Trophoblast cell (in vitro differentiated cells and primary cell): ENCODE data around the gene CCR5.

Experiments used
- DNase-seq, 2 donors: peaks; one replicate each; pipeline ENCODE4 v3.0.0-alpha.2; 2016
- H2AFZ ChIP-seq: 2 replicates; pipeline ENCODE4 v1.6.1; 2013; ENCODE audit warnings: low read length, moderate library complexity, mild to moderate bottlenecking; ENCODE audit not compliant: insufficient read depth, poor library complexity
- H2AK5ac ChIP-seq: 2 replicates; pipeline ENCODE4 v1.6.1; 2013; ENCODE audit warnings: mild to moderate bottlenecking, low read length
- H2BK120ac ChIP-seq: 2 replicates; pipeline ENCODE4 v1.6.1; 2013; ENCODE audit warnings: low read length, mild to moderate bottlenecking, moderate library complexity; ENCODE audit not compliant: insufficient read depth, poor library complexity
- H2BK12ac ChIP-seq: 2 replicates; pipeline ENCODE4 v1.6.1; 2013; ENCODE audit warnings: mild to moderate bottlenecking, low read length, moderate library complexity
- H2BK5ac ChIP-seq: 2 replicates; pipeline ENCODE4 v1.6.1; 2013; ENCODE audit warnings: low read length, low read depth, moderate library complexity, mild to moderate bottlenecking; ENCODE audit not compliant: poor library complexity
- H3K14ac ChIP-seq: 2 replicates; pipeline ENCODE4 v1.6.1; 2013; ENCODE audit warnings: mild to moderate bottlenecking, low read length
- H3K18ac ChIP-seq: 2 replicates; pipeline ENCODE4 v1.6.1; 2013; ENCODE audit warnings: mild to moderate bottlenecking, low read length
- H3K23ac ChIP-seq: 2 replicates; pipeline ENCODE4 v1.6.1; 2013; ENCODE audit warnings: low read length
- H3K27ac ChIP-seq: 2 replicates; pipeline ENCODE4 v1.5.1; 2013; ENCODE audit warnings: low read depth, mild to moderate bottlenecking, inconsistent platforms, low read length, moderate library complexity
- H3K27me3 ChIP-seq: 2 replicates; pipeline ENCODE4 v1.6.1; 2013; ENCODE audit warnings: inconsistent platforms, mild to moderate bottlenecking, low read length, moderate library complexity; ENCODE audit not compliant: insufficient read depth
- H3K36me3 ChIP-seq, 2 experiments: 1 replicate in 1 of 2; 2 replicates in 1 of 2; pipeline ENCODE4 v1.6.1; 2013; ENCODE audit warnings: low read length in 2 of 2, mild to moderate bottlenecking in 2 of 2, moderate library complexity in 1 of 2; ENCODE audit not compliant: insufficient read depth in 2 of 2, control insufficient read depth in 1 of 2
- H3K4ac ChIP-seq: 2 replicates; pipeline ENCODE4 v1.6.1; 2013; ENCODE audit warnings: low read depth, mild to moderate bottlenecking, low read length, moderate library complexity
- H3K4me1 ChIP-seq, 2 experiments: 1 replicate in 1 of 2; 2 replicates in 1 of 2; pipeline ENCODE4 v1.6.1; 2013; ENCODE audit warnings: low read length in 2 of 2, mild to moderate bottlenecking in 2 of 2, moderate library complexity in 1 of 2; ENCODE audit not compliant: insufficient read depth in 2 of 2, control insufficient read depth in 1 of 2
- H3K4me2 ChIP-seq: 2 replicates; pipeline ENCODE4 v1.6.1; 2013; ENCODE audit warnings: inconsistent platforms, mild to moderate bottlenecking, low read length, moderate library complexity
- H3K4me3 ChIP-seq: 2 replicates; pipeline ENCODE4 v1.5.1; 2013; ENCODE audit warnings: mild to moderate bottlenecking, low read depth, low read length, inconsistent platforms
- H3K79me1 ChIP-seq: one replicate; pipeline ENCODE4 v1.6.1; 2013; ENCODE audit warnings: low read length
- H3K79me2 ChIP-seq: 2 replicates; pipeline ENCODE4 v1.6.1; 2013; ENCODE audit warnings: low read length, mild to moderate bottlenecking; ENCODE audit not compliant: control insufficient read depth, insufficient read depth, poor library complexity
- H3K9ac ChIP-seq: 2 replicates; pipeline ENCODE4 v1.6.1; 2013; ENCODE audit warnings: mild to moderate bottlenecking, low read length
- H3K9me3 ChIP-seq: 2 replicates; pipeline ENCODE4 v1.6.1; 2013; ENCODE audit warnings: low read depth, mild to moderate bottlenecking, control low read depth, inconsistent platforms, low read length; ENCODE audit not compliant: insufficient read depth
- H4K12ac ChIP-seq: 2 replicates; pipeline ENCODE4 v1.6.1; 2013; ENCODE audit warnings: low read depth, mild to moderate bottlenecking, low read length, moderate library complexity
- H4K8ac ChIP-seq: 2 replicates; pipeline ENCODE4 v1.6.1; 2013; ENCODE audit warnings: low read depth, mild to moderate bottlenecking, low read length, moderate library complexity
- H4K91ac ChIP-seq: one replicate; pipeline ENCODE4 v1.6.1; 2013; ENCODE audit warnings: low read depth, mild to moderate bottlenecking, low read length, moderate library complexity
- WGBS: extraction: QIAGEN DNeasy Blood & Tissue Kit; methylation state at CpG from one replicate; pipeline ENCODE4 v1.1.7; 2013; ENCODE audit warnings: missing lambda C conversion rate; ENCODE audit not compliant: insufficient read length, insufficient coverage; ENCODE audit errors: extremely low coverage; 5-methylcytosine and 5-hydroxymethylcytosine counted together

The CCR5 gene

GRCh38 chr3:46416811-46417510, 46.2 kb downstream of the CCR5 start:
- no peak overlapping the region for H2BK120ac ChIP-seq
- no peak overlapping the region for H4K91ac ChIP-seq
- H3K36me3 ChIP-seq = no peaks in the 10 kb centered on the region
- no peak overlapping the region for H2BK5ac ChIP-seq
- H3K23ac ChIP-seq = no peak overlapping the region
- H3K9ac ChIP-seq = no peak overlapping the region
- H4K8ac ChIP-seq = no peak overlapping the region
- no peak overlapping the region for H3K4me3 ChIP-seq
- no peaks in the 10 kb centered on the region for H3K27me3 ChIP-seq
- no peak overlapping the region for H3K14ac ChIP-seq
- H4K12ac ChIP-seq = no peak overlapping the region
- no peaks in the 10 kb centered on the region for H3K79me1 ChIP-seq
- no peak overlapping the region for H3K4ac ChIP-seq
- no peak overlapping the region for H3K4me2 ChIP-seq
- H3K18ac ChIP-seq = no peak overlapping the region
- WGBS = no CpG with 5 or more reads among the region's 7 CpGs
- H3K9me3 ChIP-seq = peaks cover 1% of the 10 kb centered on the region
- peaks cover 1% of the 10 kb centered on the region for H3K79me2 ChIP-seq
- no peak overlapping the region for H2AFZ ChIP-seq
- no peak overlapping the region for H2BK12ac ChIP-seq
- no peak for DNase-seq
- no peak overlapping the region for H3K27ac ChIP-seq
- no peaks in the 10 kb centered on the region for H3K4me1 ChIP-seq
- no peak overlapping the region for H2AK5ac ChIP-seq

GRCh38 chr3:46417841-46418611, 47.3 kb downstream of the CCR5 start:
- DNase-seq = no peak
- H2BK12ac ChIP-seq = no peak overlapping the region
- no peak overlapping the region for H3K9ac ChIP-seq
- no peak overlapping the region for H3K27ac ChIP-seq
- no peak overlapping the region for H2AK5ac ChIP-seq
- no peak overlapping the region for H2BK120ac ChIP-seq
- H4K12ac ChIP-seq = no peak overlapping the region
- no peaks in the 10 kb centered on the region for H3K27me3 ChIP-seq
- no peaks in the 10 kb centered on the region for H3K4me1 ChIP-seq
- no peak overlapping the region for H3K14ac ChIP-seq
- no CpG with 5 or more reads among the region's 9 CpGs for WGBS
- H3K9me3 ChIP-seq = peaks cover 1% of the 10 kb centered on the region
- H3K23ac ChIP-seq = no peak overlapping the region
- no peak overlapping the region for H3K4me3 ChIP-seq
- no peak overlapping the region for H4K8ac ChIP-seq
- H3K18ac ChIP-seq = no peak overlapping the region
- no peaks in the 10 kb centered on the region for H3K79me1 ChIP-seq
- H4K91ac ChIP-seq = no peak overlapping the region
- H3K36me3 ChIP-seq = no peaks in the 10 kb centered on the region
- no peak overlapping the region for H3K4ac ChIP-seq
- no peak overlapping the region for H2BK5ac ChIP-seq
- peaks cover 1% of the 10 kb centered on the region for H3K79me2 ChIP-seq
- no peak overlapping the region for H2AFZ ChIP-seq
- no peak overlapping the region for H3K4me2 ChIP-seq

GRCh38 chr3:46419816-46420215, 49.1 kb downstream of the CCR5 start:
- Histone ChIP-seq H3K9ac (no peak overlapping the region), H3K27ac (no peak overlapping the region), H3K9me3 (peaks cover 3% of the 10 kb centered on the region), H3K79me2 (peaks cover 1% of the 10 kb centered on the region), H3K79me1 (no peaks in the 10 kb centered on the region), H3K14ac (no peak overlapping the region), H3K27me3 (no peaks in the 10 kb centered on the region), H3K4me2 (no peak overlapping the region), H3K4me1 (no peaks in the 10 kb centered on the region), H3K36me3 (no peaks in the 10 kb centered on the region), H4K91ac (no peak overlapping the region), H4K12ac (no peak overlapping the region), H2AK5ac (no peak overlapping the region), H3K4me3 (no peak overlapping the region), H2BK120ac (no peak overlapping the region), H3K18ac (no peak overlapping the region), H2AFZ (no peak overlapping the region), H4K8ac (no peak overlapping the region), H3K23ac (no peak overlapping the region), H2BK5ac (no peak overlapping the region), H2BK12ac (no peak overlapping the region), H3K4ac (no peak overlapping the region)
- no peak for DNase-seq
- whole genome bisulfite sequencing = no CpG with 5 or more reads among the region's 4 CpGs

GRCh38 chr3:46420931-46421330, 50.2 kb downstream of the CCR5 start:
- H3K9ac ChIP-seq = no peak overlapping the region
- no CpG with 5 or more reads among the region's 2 CpGs for WGBS
- no peak overlapping the region for H3K4me2 ChIP-seq
- no peak overlapping the region for H2AK5ac ChIP-seq
- H3K4ac ChIP-seq = no peak overlapping the region
- no peak overlapping the region for H2BK5ac ChIP-seq
- no peak overlapping the region for H3K23ac ChIP-seq
- H3K14ac ChIP-seq = no peak overlapping the region
- H3K79me1 ChIP-seq = no peaks in the 10 kb centered on the region
- peaks cover 3% of the 10 kb centered on the region for H3K9me3 ChIP-seq
- H2BK120ac ChIP-seq = no peak overlapping the region
- no peak overlapping the region for H3K27ac ChIP-seq
- H3K4me3 ChIP-seq = no peak overlapping the region
- no peak overlapping the region for H4K91ac ChIP-seq
- no peak overlapping the region for H4K8ac ChIP-seq
- no peak overlapping the region for H4K12ac ChIP-seq
- H3K18ac ChIP-seq = no peak overlapping the region
- H3K27me3 ChIP-seq = no peaks in the 10 kb centered on the region
- H3K36me3 ChIP-seq = no peaks in the 10 kb centered on the region
- no peak overlapping the region for H2BK12ac ChIP-seq
- H3K79me2 ChIP-seq = peaks cover 1% of the 10 kb centered on the region
- no peaks in the 10 kb centered on the region for H3K4me1 ChIP-seq
- DNase-seq = no peak
- H2AFZ ChIP-seq = no peak overlapping the region
